GM12891 (cell line): ENCODE measurements around the gene KDM6A.
"Not testable (repeated sequence)": the region's sequence is repeated elsewhere in the genome, so short reads cannot be mapped to it uniquely, and the experiment has no call there.

ENCODE experiments used
- POLR2A ChIP-seq: IDR thresholded peaks from 2 replicates; pipeline ENCODE4 v1.6.1; 2011; ENCODE audit warnings: low read depth, low read length, control low read depth
- POLR2AphosphoS5 ChIP-seq: IDR thresholded peaks from 2 replicates; pipeline ENCODE4 v1.6.1; 2011; ENCODE audit warnings: low read depth, low read length, control low read depth
- TAF1 ChIP-seq: IDR thresholded peaks from 2 replicates; pipeline ENCODE4 v1.6.1; 2011; ENCODE audit warnings: low read depth, low read length, control low read depth

GRCh38 chrX:44823193-44823592 lies 49.8 kb upstream of the KDM6A start:
- TF ChIP-seq POLR2A, POLR2AphosphoS5, TAF1: not testable (repeated sequence)
